LNCaP clone FGC (cell line): ENCODE measurements around the gene MRAP2.
"Not testable (repeated sequence)": the region's sequence is repeated elsewhere in the genome, so short reads cannot be mapped to it uniquely, and the experiment has no call there.

ENCODE experiments used
- DNase-seq: peaks from one replicate; pipeline ENCODE4 v3.0.0-alpha.2; 2011; ENCODE audit warnings: low read depth
- H3K4me3 ChIP-seq: 2 replicates; pipeline ENCODE4 v1.5.1; 2011; ENCODE audit warnings: mild to moderate bottlenecking, low read depth, low read length, control low read depth
- CTCF ChIP-seq: IDR thresholded peaks from 2 replicates; pipeline ENCODE4 v1.5.1; 2012; ENCODE audit warnings: mild to moderate bottlenecking; ENCODE audit not compliant: control insufficient read depth, insufficient read depth; ENCODE audit errors: extremely low read depth

Gene MRAP2

GRCh38 chr6:84072442-84072997 lies 38.9 kb downstream of the MRAP2 start:
- TF ChIP-seq CTCF = no peak
- no peak for DNase-seq
- no peak overlapping the region for H3K4me3 ChIP-seq

GRCh38 chr6:84074988-84075781 lies 41.6 kb downstream of the MRAP2 start:
- DNase-seq = no peak
- H3K4me3 ChIP-seq = no peak overlapping the region
- no peak for TF ChIP-seq CTCF

GRCh38 chr6:84077645-84078044 lies 44.1 kb downstream of the MRAP2 start:
- DNase-seq = no peak
- H3K4me3 ChIP-seq = no peak overlapping the region
- no peak for TF ChIP-seq CTCF

- no peak for TF ChIP-seq CTCF
- no peak overlapping the region for H3K4me3 ChIP-seq
- no peak for DNase-seq
Measured at GRCh38 chr6:84078335-84078734, 44.8 kb downstream of the MRAP2 start.

GRCh38 chr6:84081222-84081621 lies 47.6 kb downstream of the MRAP2 start:
- TF ChIP-seq CTCF = no peak
- no peak overlapping the region for H3K4me3 ChIP-seq
- no peak for DNase-seq

GRCh38 chr6:84082689-84083265 lies 49.2 kb downstream of the MRAP2 start:
- TF ChIP-seq CTCF = no peak
- H3K4me3 ChIP-seq = no peak overlapping the region
- no peak for DNase-seq

GRCh38 chr6:84084705-84085104 lies 51.1 kb downstream of the MRAP2 start:
- H3K4me3 ChIP-seq, DNase-seq: not testable (repeated sequence)
